ENCODE measurements around the gene CHAD.

GRCh38 chr17:50467114-50467854 is 1.4 kb downstream of the CHAD start:
- TF ChIP-seq SUZ12 (IDR thresholded peaks at IDR 0.05; ENCODE audit: extremely low read depth, insufficient read depth, insufficient read length): no peak
- no peak for TF ChIP-seq YY1 (IDR thresholded peaks at IDR 0.05; ENCODE audit: insufficient read depth, insufficient read length)
